DND-41 (cell line): ENCODE results near the gene HIPK1.
A peak's percentile ranks its signal among the peaks of the same experiment; 100 is the strongest.

Experiments used
- ATAC-seq: fragments of 200-7000 bp; cut with Tn5 transposase; 3 replicates; pipeline ENCODE4 v1.9.1; 2021; ENCODE audit warnings: low read depth; ENCODE audit not compliant: insufficient read depth
- DNase-seq: peaks from one replicate; pipeline ENCODE4 v3.0.0-alpha.2; 2020
- H2AFZ ChIP-seq: 2 replicates; pipeline ENCODE4 v1.6.0; 2012; ENCODE audit warnings: low read depth, low read length
- H3K27ac ChIP-seq: 2 replicates; pipeline ENCODE4 v1.5.1; 2012; ENCODE audit warnings: low read length, inconsistent platforms
- H3K27me3 ChIP-seq: fragments of 200-600 bp; sonication (generic); 2 replicates; pipeline ENCODE4 v1.6.0; 2012; ENCODE audit warnings: low read length, mild to moderate bottlenecking, inconsistent platforms; ENCODE audit not compliant: insufficient read depth, poor library complexity
- H3K36me3 ChIP-seq: 2 replicates; pipeline ENCODE4 v1.5.1; 2012; ENCODE audit warnings: low read length, inconsistent platforms; ENCODE audit not compliant: insufficient read depth
- H3K4me1 ChIP-seq: 2 replicates; pipeline ENCODE4 v1.5.1; 2012; ENCODE audit warnings: mild to moderate bottlenecking, low read length; ENCODE audit not compliant: insufficient read depth
- H3K4me2 ChIP-seq: 2 replicates; pipeline ENCODE4 v1.6.0; 2012; ENCODE audit warnings: mild to moderate bottlenecking, moderate library complexity, low read length, inconsistent platforms; ENCODE audit not compliant: insufficient read depth
- H3K4me3 ChIP-seq, 2 experiments: fragments of 200-600 bp in 1 of 2; shearing (Covaris generic) in 1 of 2; 2 replicates each; pipeline ENCODE4 v1.5.1; 2012 to 2016; ENCODE audit warnings: inconsistent platforms in 2 of 2, low read length in 2 of 2, mild to moderate bottlenecking in 2 of 2, low read depth in 1 of 2, moderate library complexity in 1 of 2
- H3K79me2 ChIP-seq: 2 replicates; pipeline ENCODE4 v1.6.0; 2012; ENCODE audit warnings: low read length, inconsistent platforms; ENCODE audit not compliant: insufficient read depth
- H3K9ac ChIP-seq: 2 replicates; pipeline ENCODE4 v1.6.0; 2012; ENCODE audit warnings: low read depth, mild to moderate bottlenecking, inconsistent platforms, low read length, moderate library complexity
- H3K9me3 ChIP-seq: 2 replicates; pipeline ENCODE4 v1.5.1; 2012; ENCODE audit warnings: low read length, moderate library complexity, mild to moderate bottlenecking, inconsistent platforms; ENCODE audit not compliant: insufficient read depth, severe bottlenecking
- H4K20me1 ChIP-seq: 2 replicates; pipeline ENCODE4 v1.6.0; 2012; ENCODE audit warnings: low read length; ENCODE audit not compliant: insufficient read depth
- CTCF ChIP-seq: IDR thresholded peaks from 2 replicates; pipeline ENCODE4 v1.5.1; 2012; ENCODE audit warnings: borderline replicate concordance, low read length, moderate library complexity, mild to moderate bottlenecking; ENCODE audit not compliant: poor library complexity, severe bottlenecking; ENCODE audit errors: extremely low read depth
- EZH2 ChIP-seq: IDR thresholded peaks from 3 replicates; pipeline ENCODE4 v1.6.1; 2012; ENCODE audit warnings: borderline replicate concordance, low read depth, mild to moderate bottlenecking, moderate library complexity, low read length, inconsistent platforms; ENCODE audit not compliant: severe bottlenecking

The HIPK1 gene

GRCh38 chr1:113940365-113941244 is 11.5 kb downstream of the HIPK1 start:
- Histone ChIP-seq H3K36me3 (peaks cover 44% of the 10 kb centered on the region), H3K4me2 (no peak overlapping the region), H3K4me3 (no peak overlapping the region), H3K9ac (no peak overlapping the region), H3K27me3 (no peaks in the 10 kb centered on the region), H3K9me3 (peaks cover 3% of the 10 kb centered on the region), H3K79me2 (peaks cover 94% of the 10 kb centered on the region), H3K27ac (no peak overlapping the region), H2AFZ (no peak overlapping the region), H3K4me1 (peaks cover 53% of the 10 kb centered on the region), H4K20me1 (peaks cover 44% of the 10 kb centered on the region)
- ATAC-seq (peak; percentile 60), DNase-seq (peak; percentile 38)
- TF ChIP-seq EZH2 (no peak), CTCF (no peak)

DNA sequence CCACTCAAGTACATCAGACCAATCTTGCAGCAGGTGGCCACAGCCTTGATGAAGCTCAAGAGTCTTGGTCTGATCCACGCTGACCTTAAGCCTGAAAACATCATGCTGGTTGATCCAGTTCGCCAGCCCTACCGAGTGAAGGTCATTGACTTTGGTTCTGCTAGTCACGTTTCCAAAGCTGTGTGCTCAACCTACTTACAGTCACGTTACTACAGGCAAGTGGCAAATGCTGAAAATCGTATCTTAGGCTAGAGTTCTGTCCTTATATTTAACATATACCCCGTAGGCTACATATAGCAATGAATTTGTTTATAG is 12.1 kb downstream of the HIPK1 start:
- Histone ChIP-seq H3K4me1 (peaks cover 53% of the 10 kb centered on the region), H3K4me3 (no peak overlapping the region), H3K36me3 (peaks cover 44% of the 10 kb centered on the region), H3K4me2 (no peak overlapping the region), H3K9ac (no peak overlapping the region), H3K27me3 (no peaks in the 10 kb centered on the region), H3K27ac (no peak overlapping the region), H3K9me3 (peaks cover 3% of the 10 kb centered on the region), H4K20me1 (peaks cover 40% of the 10 kb centered on the region), H3K79me2 (peaks cover 94% of the 10 kb centered on the region), H2AFZ (no peak overlapping the region)
- no peak for TF ChIP-seq CTCF
- TF ChIP-seq EZH2 = no peak
- no peak for ATAC-seq
- no peak for DNase-seq

DNA sequence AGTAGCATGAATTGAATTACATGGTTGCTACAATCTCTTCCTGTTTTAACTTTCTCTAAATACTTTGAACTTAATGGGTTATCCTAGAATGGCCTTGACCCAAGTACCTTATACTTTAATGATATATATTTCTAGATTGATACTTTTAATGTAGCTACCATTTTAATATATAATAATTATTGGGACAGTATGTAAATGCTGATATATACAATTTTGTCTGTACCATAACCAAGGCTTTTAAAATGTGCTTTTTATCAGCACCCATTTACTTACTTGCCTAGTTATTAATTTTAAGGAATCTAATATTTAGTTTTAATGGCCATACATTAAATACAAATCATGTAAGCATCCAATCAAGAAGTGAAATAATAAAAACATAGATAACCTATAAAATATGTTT is 13.4 kb downstream of the HIPK1 start:
- no peak for ATAC-seq
- no peak for DNase-seq
- H2AFZ ChIP-seq = no peak overlapping the region
- no peaks in the 10 kb centered on the region for H3K27me3 ChIP-seq
- peaks cover 46% of the 10 kb centered on the region for H3K36me3 ChIP-seq
- no peak overlapping the region for H3K4me3 ChIP-seq
- no peak overlapping the region for H3K9ac ChIP-seq
- H4K20me1 ChIP-seq = peaks cover 44% of the 10 kb centered on the region
- H3K9me3 ChIP-seq = peaks cover 3% of the 10 kb centered on the region
- H3K79me2 ChIP-seq = peaks cover 94% of the 10 kb centered on the region
- no peak overlapping the region for H3K4me2 ChIP-seq
- H3K27ac ChIP-seq = no peak overlapping the region
- TF ChIP-seq EZH2 = no peak
- TF ChIP-seq CTCF = no peak
- peaks cover 53% of the 10 kb centered on the region for H3K4me1 ChIP-seq
